K562 (cell line): ENCODE data around the gene TMEM242. TPM values are rescaled to one million over a fixed set of nuclear protein-coding genes. Genes with fewer than 3 reads are reported as not detected.

Experiments
- NR2C1 ChIP-seq, 2 experiments: fragments of 450-650 bp; IDR thresholded peaks; 2 replicates each; pipeline ENCODE4 v1.6.1; 2017; ENCODE audit warnings: mild to moderate bottlenecking in 2 of 2, antibody characterized with exemption in 1 of 2, inconsistent platforms in 1 of 2, missing compliant biosample characterization in 1 of 2, missing genetic modification characterization in 1 of 2
- NUFIP1 ChIP-seq: fragments of 450-650 bp; IDR thresholded peaks from 2 replicates; pipeline ENCODE4 v1.6.1; 2018; ENCODE audit not compliant: partially characterized antibody
- PBX2 ChIP-seq, 2 experiments: IDR thresholded peaks in 1 of 2; conservative IDR thresholded peaks in 1 of 2; 2 replicates each; pipeline ENCODE4 v1.6.1; 2016; ENCODE audit warnings: low read depth in 2 of 2, mild to moderate bottlenecking in 1 of 2, missing compliant biosample characterization in 1 of 2, missing genetic modification characterization in 1 of 2, moderate library complexity in 1 of 2
- ZEB2 ChIP-seq: fragments of 450-650 bp; IDR thresholded peaks from 2 replicates; pipeline ENCODE4 v1.6.1; 2016
- ZNF318 ChIP-seq, 2 experiments: fragments of 450-650 bp; IDR thresholded peaks; 2 replicates each; pipeline ENCODE4 v1.6.1; 2016; ENCODE audit warnings: mild to moderate bottlenecking in 2 of 2, borderline replicate concordance in 1 of 2, low read depth in 1 of 2, moderate library complexity in 1 of 2
- ZNF79 ChIP-seq: fragments of 250-450 bp; sonication (Bioruptor Pico); IDR thresholded peaks from 2 replicates; pipeline ENCODE4 v1.4.0; 2020; ENCODE audit warnings: low read depth, mild to moderate bottlenecking, moderate library complexity
- polyA plus RNA-seq, 8 experiments: library from polyadenylated mRNA; depleted of rRNA in 4 of 8; stranded (reverse) in 5 of 8; unstranded in 3 of 8; fragments of >200 nt; fragmentation: Nextera tagmentation in 2 of 8; fragmentation: Illumina TruSeq in 1 of 8; extraction: Ambion mirVana in 2 of 8; extraction: Trizol in 1 of 8; gene quantifications; 2 replicates each; pipeline versions ENCODE4 v1.2.1 to v1.2.3, GENCODE V29; 2011 to 2014; ENCODE audit warnings: inconsistent platforms in 1 of 8, missing spikeins in 1 of 8
- total RNA-seq, 7 experiments: library from RNA; depleted of rRNA in 6 of 7; stranded (reverse); fragments of >200 nt in 6 of 7; fragmentation: Illumina TruSeq in 2 of 7; extraction: Trizol in 2 of 7; gene quantifications; 2 replicates each; pipeline versions ENCODE4 v1.2.1 to v1.2.3, GENCODE V29; 2011 to 2021; ENCODE audit warnings: low replicate concordance in 1 of 7
- TF ChIP-seq, protein P1 (sequence below): sonication (generic); formaldehyde crosslinking; IDR thresholded peaks from 2 replicates; pipeline ENCODE4 v1.8.1; 2023; ENCODE audit warnings: mild to moderate bottlenecking, missing genetic modification reagents
- TF ChIP-seq, protein P2 (sequence below): fragments of 450-650 bp; IDR thresholded peaks from 2 replicates; pipeline ENCODE4 v1.6.1; 2017; ENCODE audit warnings: mild to moderate bottlenecking, moderate library complexity

The TMEM242 gene
- total and polyA plus RNA-seq, 9 of the 15 experiments (the other 6 are each of a cell fraction or from before 2014, with no cell fraction given), result 9.5 to 35.3 (median 16.5) TPM

DNA sequence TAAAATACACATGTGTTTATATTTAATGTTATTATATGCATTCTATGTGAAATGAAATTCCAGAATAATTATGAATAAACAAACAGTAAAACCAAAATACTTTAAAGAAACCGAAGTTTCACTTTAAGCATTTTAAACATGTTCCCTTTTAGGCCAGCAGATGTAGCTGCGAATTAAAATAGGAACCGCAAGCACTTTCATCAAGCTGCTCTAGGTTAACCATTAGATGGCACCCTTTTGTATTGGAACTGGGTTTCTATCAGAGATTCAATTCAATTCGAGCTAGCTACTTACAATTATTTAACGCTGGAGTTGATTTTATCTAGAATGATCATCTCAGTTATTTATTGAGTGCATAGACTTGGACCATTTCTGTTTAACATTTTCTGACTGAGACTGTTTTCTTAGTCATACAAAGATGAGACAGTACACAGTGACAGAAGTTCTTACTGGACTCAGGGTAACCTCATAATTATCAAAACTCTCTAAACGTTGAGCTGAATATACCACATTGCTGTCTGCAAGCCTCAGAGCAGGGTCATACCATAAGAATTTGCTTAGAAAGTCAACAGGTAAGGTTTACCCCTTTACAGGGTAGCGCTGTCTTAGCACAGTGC, 8.5 kb downstream of the TMEM242 start (continued):
- no peak for TF ChIP-seq PBX2 (CRISPR knock-in tag; IDR thresholded peaks at IDR 0.05; ENCODE audit: low read depth)
- no peak for TF ChIP-seq PBX2 (tag; conservative IDR thresholded peaks at IDR 0.05; ENCODE audit: low read depth)
- TF ChIP-seq ZNF318 (IDR thresholded peaks at IDR 0.05; ENCODE audit: borderline replicate concordance in 1 of 2, low read depth in 1 of 2), result 0 out of 4 replicates have a peak, but pooled peaks of 1 of the 2 experiments have one; percentile 29
- TF ChIP-seq, protein P1, sequence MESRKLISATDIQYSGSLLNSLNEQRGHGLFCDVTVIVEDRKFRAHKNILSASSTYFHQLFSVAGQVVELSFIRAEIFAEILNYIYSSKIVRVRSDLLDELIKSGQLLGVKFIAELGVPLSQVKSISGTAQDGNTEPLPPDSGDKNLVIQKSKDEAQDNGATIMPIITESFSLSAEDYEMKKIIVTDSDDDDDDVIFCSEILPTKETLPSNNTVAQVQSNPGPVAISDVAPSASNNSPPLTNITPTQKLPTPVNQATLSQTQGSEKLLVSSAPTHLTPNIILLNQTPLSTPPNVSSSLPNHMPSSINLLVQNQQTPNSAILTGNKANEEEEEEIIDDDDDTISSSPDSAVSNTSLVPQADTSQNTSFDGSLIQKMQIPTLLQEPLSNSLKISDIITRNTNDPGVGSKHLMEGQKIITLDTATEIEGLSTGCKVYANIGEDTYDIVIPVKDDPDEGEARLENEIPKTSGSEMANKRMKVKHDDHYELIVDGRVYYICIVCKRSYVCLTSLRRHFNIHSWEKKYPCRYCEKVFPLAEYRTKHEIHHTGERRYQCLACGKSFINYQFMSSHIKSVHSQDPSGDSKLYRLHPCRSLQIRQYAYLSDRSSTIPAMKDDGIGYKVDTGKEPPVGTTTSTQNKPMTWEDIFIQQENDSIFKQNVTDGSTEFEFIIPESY, result peak; percentile 66
- TF ChIP-seq ZEB2, result no peak
- TF ChIP-seq, protein P2, sequence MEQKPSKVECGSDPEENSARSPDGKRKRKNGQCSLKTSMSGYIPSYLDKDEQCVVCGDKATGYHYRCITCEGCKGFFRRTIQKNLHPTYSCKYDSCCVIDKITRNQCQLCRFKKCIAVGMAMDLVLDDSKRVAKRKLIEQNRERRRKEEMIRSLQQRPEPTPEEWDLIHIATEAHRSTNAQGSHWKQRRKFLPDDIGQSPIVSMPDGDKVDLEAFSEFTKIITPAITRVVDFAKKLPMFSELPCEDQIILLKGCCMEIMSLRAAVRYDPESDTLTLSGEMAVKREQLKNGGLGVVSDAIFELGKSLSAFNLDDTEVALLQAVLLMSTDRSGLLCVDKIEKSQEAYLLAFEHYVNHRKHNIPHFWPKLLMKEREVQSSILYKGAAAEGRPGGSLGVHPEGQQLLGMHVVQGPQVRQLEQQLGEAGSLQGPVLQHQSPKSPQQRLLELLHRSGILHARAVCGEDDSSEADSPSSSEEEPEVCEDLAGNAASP, result no peak
- 0 out of 2 replicates have a peak, but pooled peaks have one; percentile 4 for TF ChIP-seq ZNF79 (CRISPR knock-in tag)
- TF ChIP-seq NUFIP1, result no peak
- peak; percentile 40; the same call in 1 of the 2 replicates for TF ChIP-seq NR2C1 (IDR thresholded peaks at IDR 0.05)
- TF ChIP-seq NR2C1 (tag; IDR thresholded peaks at IDR 0.05), result no peak
